Right lobe of liver (tissue), 6 donors: ENCODE data around the gene KAT6B. TPM values are rescaled to one million over a fixed set of nuclear protein-coding genes. Genes with fewer than 3 reads are reported as not detected.

ENCODE experiments used
- ATAC-seq, 4 donors: fragments of 200-7000 bp; cut with Tn5 transposase; one replicate each; pipeline ENCODE4 v1.9.1; 2020; ENCODE audit warnings: mild to moderate bottlenecking in 4 of 4, moderate library complexity in 4 of 4
- DNase-seq, 3 donors: peaks; one replicate each; pipeline ENCODE4 v3.0.0-alpha.2; 2020
- H3K27ac ChIP-seq, 3 donors: fragments of 200-600 bp; one replicate each; pipeline ENCODE4 v1.8.0; 2022
- H3K27me3 ChIP-seq, 2 donors: fragments of 200-600 bp; one replicate each; pipeline ENCODE4 v1.8.0; 2022
- H3K36me3 ChIP-seq, 4 donors: fragments of 200-600 bp; sonication (generic) in 1 of 4; one replicate each; pipeline versions ENCODE4 v1.5.1 to v1.8.0; 2017 to 2022; ENCODE audit warnings: control low read depth in 1 of 4
- H3K4me1 ChIP-seq, 4 donors: fragments of 200-600 bp; sonication (generic) in 1 of 4; one replicate each; pipeline versions ENCODE4 v1.5.1 to v1.8.0; 2017 to 2022; ENCODE audit warnings: control low read depth in 1 of 4
- H3K4me3 ChIP-seq, 3 donors: fragments of 200-600 bp; one replicate each; pipeline ENCODE4 v1.8.0; 2022
- H3K9me3 ChIP-seq, 4 donors: fragments of 200-600 bp; sonication (generic) in 1 of 4; one replicate each; pipeline versions ENCODE4 v1.5.1 to v1.8.0; 2017 to 2022; ENCODE audit warnings: control low read depth in 1 of 4
- CTCF ChIP-seq, 4 donors: fragments of 200-600 bp in 3 of 4; fragments of 450-650 bp in 1 of 4; IDR thresholded peaks; one replicate each; pipeline versions ENCODE4 v1.5.1 to v1.8.0; 2016 to 2022; ENCODE audit warnings: antibody characterized with exemption in 4 of 4, mild to moderate bottlenecking in 2 of 4
- POLR2A ChIP-seq: fragments of 450-650 bp; IDR thresholded peaks from one replicate; pipeline ENCODE4 v1.6.1; 2017; ENCODE audit warnings: antibody characterized with exemption, mild to moderate bottlenecking
- WGBS: methylation state at CpG from one replicate; pipeline ENCODE4 v1.1.6; 2018; ENCODE audit warnings: low coverage, low lambda C conversion rate; ENCODE audit not compliant: insufficient coverage; ENCODE audit errors: missing lambda C conversion rate; 5-methylcytosine and 5-hydroxymethylcytosine counted together
- intact Hi-C, 2 donors: fragments of 100-400 bp; cut with DNase I; formaldehyde crosslinking; loops; one replicate each; pipeline versions ENCODE4 v1.11.2 to v1.14.1; 2022
- total RNA-seq, 6 experiments: library from RNA; depleted of rRNA in 2 of 6; stranded (reverse); fragments of >200 nt in 2 of 6; fragmentation: NEBNext Ultra II Directional in 3 of 6; extraction: Animal tissue kit (Norgen Biotek cat#: 25700) in 3 of 6; gene quantifications; one replicate each; pipeline versions ENCODE4 v1.1.0 to v1.2.4, GENCODE V29; 2016 to 2023
- donor health status: DM: no; HTN: yes; CAD: no.
- donor health status: DM: no; HTN: no; CAD: no.
- donor health status: DM: no; HTN: no; CAD: no.
- donor health status: DM: no; HTN: yes; CAD: no.
- donor health status: DM: no; HTN: yes; CAD: no.

Gene KAT6B
- total RNA-seq, 6 experiments from 2014 or later: 9.2 to 17.1 (median 10.3) TPM

- peaks cover 0 to 7% (median 0%) of the 10 kb centered on the region in 4 donors for H3K36me3 ChIP-seq
- DNase-seq (no peak), ATAC-seq (no peak)
- H3K4me3 ChIP-seq: no peak overlapping the region
- H3K27me3 ChIP-seq: no peaks in the 10 kb centered on the region
- peaks cover 0 to 2% (median 0%) of the 10 kb centered on the region in 4 donors for H3K4me1 ChIP-seq
- intact Hi-C loops: no loop called here
- no peaks in the 10 kb centered on the region for H3K9me3 ChIP-seq
- WGBS: 100% methylated on average over 3 of the region's 3 CpGs
- TF ChIP-seq POLR2A (no peak), CTCF (IDR thresholded peaks at IDR 0.05) (no peak)
- no peak overlapping the region for H3K27ac ChIP-seq
Observed at GRCh38 chr10:74994854-74995253, 168.5 kb downstream of the KAT6B start.

- ATAC-seq (no peak), DNase-seq (no peak)
- Histone ChIP-seq H3K36me3 (peaks cover 0 to 7% (median 0%) of the 10 kb centered on the region in 4 donors), H3K27me3 (no peaks in the 10 kb centered on the region), H3K4me3 (no peak overlapping the region), H3K27ac (no peak overlapping the region), H3K4me1 (peaks cover 0 to 2% (median 0%) of the 10 kb centered on the region in 4 donors), H3K9me3 (no peaks in the 10 kb centered on the region)
- TF ChIP-seq CTCF (IDR thresholded peaks at IDR 0.05): no peak
- no peak for TF ChIP-seq POLR2A
- WGBS: 95% methylated on average over 4 of the region's 4 CpGs
- intact Hi-C loops: no loop called here
Observed at GRCh38 chr10:74995806-74996205, 169.4 kb downstream of the KAT6B start.

- Histone ChIP-seq H3K27ac (no peak overlapping the region), H3K27me3 (no peaks in the 10 kb centered on the region), H3K4me3 (no peak overlapping the region), H3K9me3 (no peaks in the 10 kb centered on the region), H3K4me1 (peaks cover 0 to 2% (median 0%) of the 10 kb centered on the region in 4 donors), H3K36me3 (peaks cover 0 to 7% (median 0%) of the 10 kb centered on the region in 4 donors)
- intact Hi-C loops: no loop called here
- TF ChIP-seq POLR2A: no peak
- no peak for TF ChIP-seq CTCF (IDR thresholded peaks at IDR 0.05)
- DNase-seq: no peak
- 43% methylated on average over 3 of the region's 4 CpGs for WGBS
- peak in 3 of 4 donors; percentile 23 to 61 (median 46) for ATAC-seq
Observed at GRCh38 chr10:74997163-74997562, 170.8 kb downstream of the KAT6B start.

- Histone ChIP-seq H3K27ac (no peak overlapping the region), H3K9me3 (no peaks in the 10 kb centered on the region), H3K27me3 (no peaks in the 10 kb centered on the region), H3K4me1 (no peaks in the 10 kb centered on the region), H3K36me3 (no peaks in the 10 kb centered on the region), H3K4me3 (no peak overlapping the region)
- intact Hi-C loops: no loop called here
- TF ChIP-seq CTCF (IDR thresholded peaks at IDR 0.05) (no peak), POLR2A (no peak)
- 82% methylated on average over 9 of the region's 10 CpGs for WGBS
- no peak for ATAC-seq
- no peak for DNase-seq
Observed at GRCh38 chr10:75000748-75001321, 174.4 kb downstream of the KAT6B start.
